ENCODE measurements around the gene KCNMB2.

GRCh38 chr3:178618197-178618596 is 82.0 kb downstream of the KCNMB2 start:
- TF ChIP-seq POLR2AphosphoS5 (IDR thresholded peaks at IDR 0.05; ENCODE audit: low read depth) (no peak), GABPA (IDR thresholded peaks at IDR 0.05; ENCODE audit: low read depth) (no peak)
- TF ChIP-seq, protein P1, sequence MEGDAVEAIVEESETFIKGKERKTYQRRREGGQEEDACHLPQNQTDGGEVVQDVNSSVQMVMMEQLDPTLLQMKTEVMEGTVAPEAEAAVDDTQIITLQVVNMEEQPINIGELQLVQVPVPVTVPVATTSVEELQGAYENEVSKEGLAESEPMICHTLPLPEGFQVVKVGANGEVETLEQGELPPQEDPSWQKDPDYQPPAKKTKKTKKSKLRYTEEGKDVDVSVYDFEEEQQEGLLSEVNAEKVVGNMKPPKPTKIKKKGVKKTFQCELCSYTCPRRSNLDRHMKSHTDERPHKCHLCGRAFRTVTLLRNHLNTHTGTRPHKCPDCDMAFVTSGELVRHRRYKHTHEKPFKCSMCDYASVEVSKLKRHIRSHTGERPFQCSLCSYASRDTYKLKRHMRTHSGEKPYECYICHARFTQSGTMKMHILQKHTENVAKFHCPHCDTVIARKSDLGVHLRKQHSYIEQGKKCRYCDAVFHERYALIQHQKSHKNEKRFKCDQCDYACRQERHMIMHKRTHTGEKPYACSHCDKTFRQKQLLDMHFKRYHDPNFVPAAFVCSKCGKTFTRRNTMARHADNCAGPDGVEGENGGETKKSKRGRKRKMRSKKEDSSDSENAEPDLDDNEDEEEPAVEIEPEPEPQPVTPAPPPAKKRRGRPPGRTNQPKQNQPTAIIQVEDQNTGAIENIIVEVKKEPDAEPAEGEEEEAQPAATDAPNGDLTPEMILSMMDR (IDR thresholded peaks at IDR 0.05; ENCODE audit: insufficient read depth, low read length) = no peak
- TF ChIP-seq, protein P2, sequence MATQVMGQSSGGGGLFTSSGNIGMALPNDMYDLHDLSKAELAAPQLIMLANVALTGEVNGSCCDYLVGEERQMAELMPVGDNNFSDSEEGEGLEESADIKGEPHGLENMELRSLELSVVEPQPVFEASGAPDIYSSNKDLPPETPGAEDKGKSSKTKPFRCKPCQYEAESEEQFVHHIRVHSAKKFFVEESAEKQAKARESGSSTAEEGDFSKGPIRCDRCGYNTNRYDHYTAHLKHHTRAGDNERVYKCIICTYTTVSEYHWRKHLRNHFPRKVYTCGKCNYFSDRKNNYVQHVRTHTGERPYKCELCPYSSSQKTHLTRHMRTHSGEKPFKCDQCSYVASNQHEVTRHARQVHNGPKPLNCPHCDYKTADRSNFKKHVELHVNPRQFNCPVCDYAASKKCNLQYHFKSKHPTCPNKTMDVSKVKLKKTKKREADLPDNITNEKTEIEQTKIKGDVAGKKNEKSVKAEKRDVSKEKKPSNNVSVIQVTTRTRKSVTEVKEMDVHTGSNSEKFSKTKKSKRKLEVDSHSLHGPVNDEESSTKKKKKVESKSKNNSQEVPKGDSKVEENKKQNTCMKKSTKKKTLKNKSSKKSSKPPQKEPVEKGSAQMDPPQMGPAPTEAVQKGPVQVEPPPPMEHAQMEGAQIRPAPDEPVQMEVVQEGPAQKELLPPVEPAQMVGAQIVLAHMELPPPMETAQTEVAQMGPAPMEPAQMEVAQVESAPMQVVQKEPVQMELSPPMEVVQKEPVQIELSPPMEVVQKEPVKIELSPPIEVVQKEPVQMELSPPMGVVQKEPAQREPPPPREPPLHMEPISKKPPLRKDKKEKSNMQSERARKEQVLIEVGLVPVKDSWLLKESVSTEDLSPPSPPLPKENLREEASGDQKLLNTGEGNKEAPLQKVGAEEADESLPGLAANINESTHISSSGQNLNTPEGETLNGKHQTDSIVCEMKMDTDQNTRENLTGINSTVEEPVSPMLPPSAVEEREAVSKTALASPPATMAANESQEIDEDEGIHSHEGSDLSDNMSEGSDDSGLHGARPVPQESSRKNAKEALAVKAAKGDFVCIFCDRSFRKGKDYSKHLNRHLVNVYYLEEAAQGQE (IDR thresholded peaks at IDR 0.05; ENCODE audit: insufficient replicate concordance, low read depth) = no peak

Measured in HL-60 (cell line).